Measurements from ENCODE around the gene GABRB1. TPM values are rescaled to one million over a fixed set of nuclear protein-coding genes. Genes with fewer than 3 reads are reported as not detected.

The GABRB1 gene
- total RNA-seq, 1 experiment from 2014 or later: not detected

DNA sequence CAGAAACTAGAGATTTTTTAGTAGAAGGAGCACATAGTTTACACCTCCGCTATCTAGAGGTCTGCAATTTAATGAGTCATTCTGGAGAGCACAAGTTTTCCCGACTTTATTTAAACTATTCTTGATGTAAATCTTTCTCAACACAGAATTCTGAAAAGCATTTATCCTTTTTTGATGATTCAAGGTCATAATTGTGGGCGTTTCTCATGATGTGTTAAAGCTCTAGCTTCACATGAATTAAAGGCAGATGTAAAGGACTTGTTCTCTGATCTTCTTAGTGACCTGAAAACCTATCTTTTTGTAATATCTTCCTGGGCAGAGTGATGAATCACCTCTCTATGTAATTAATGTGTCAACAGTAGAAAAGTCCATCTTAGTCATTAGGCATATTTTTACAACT, 303.3 kb downstream of the GABRB1 start:
- Histone ChIP-seq H3K36me3 (ENCODE audit: low read depth, low read length) (no peaks in the 10 kb centered on the region), H3K4me3 (ENCODE audit: low read length) (no peak overlapping the region), H3K27ac (ENCODE audit: low read length) (no peak overlapping the region), H4K20me1 (ENCODE audit: low read length) (no peaks in the 10 kb centered on the region), H3K79me2 (ENCODE audit: low read length) (no peaks in the 10 kb centered on the region), H3K4me2 (ENCODE audit: low read length) (no peak overlapping the region), H3K9ac (ENCODE audit: low read length) (no peak overlapping the region), H3K9me3 (ENCODE audit: low read length) (no peaks in the 10 kb centered on the region), H3K4me1 (ENCODE audit: insufficient read depth, low read length) (no peaks in the 10 kb centered on the region), H3K27me3 (ENCODE audit: low read length) (no peaks in the 10 kb centered on the region), H2AFZ (ENCODE audit: low read length) (no peak overlapping the region), H3K9me2 (replicated peaks; ENCODE audit: low read length) (no peaks in the 10 kb centered on the region), H3F3A (ENCODE audit: low read length, unreplicated experiment) (no peaks in the 10 kb centered on the region)
- no TSS peak for BruUV-seq (replicated peaks)
- intact Hi-C loops (cut with micrococcal nuclease): no loop called here
- TF ChIP-seq EZH2 (IDR thresholded peaks at IDR 0.05; ENCODE audit: low read length, unreplicated experiment): no peak
- TF ChIP-seq EZH2phosphoT487 (IDR thresholded peaks at IDR 0.05; ENCODE audit: borderline replicate concordance, low read length): no peak
- TF ChIP-seq, protein P1, sequence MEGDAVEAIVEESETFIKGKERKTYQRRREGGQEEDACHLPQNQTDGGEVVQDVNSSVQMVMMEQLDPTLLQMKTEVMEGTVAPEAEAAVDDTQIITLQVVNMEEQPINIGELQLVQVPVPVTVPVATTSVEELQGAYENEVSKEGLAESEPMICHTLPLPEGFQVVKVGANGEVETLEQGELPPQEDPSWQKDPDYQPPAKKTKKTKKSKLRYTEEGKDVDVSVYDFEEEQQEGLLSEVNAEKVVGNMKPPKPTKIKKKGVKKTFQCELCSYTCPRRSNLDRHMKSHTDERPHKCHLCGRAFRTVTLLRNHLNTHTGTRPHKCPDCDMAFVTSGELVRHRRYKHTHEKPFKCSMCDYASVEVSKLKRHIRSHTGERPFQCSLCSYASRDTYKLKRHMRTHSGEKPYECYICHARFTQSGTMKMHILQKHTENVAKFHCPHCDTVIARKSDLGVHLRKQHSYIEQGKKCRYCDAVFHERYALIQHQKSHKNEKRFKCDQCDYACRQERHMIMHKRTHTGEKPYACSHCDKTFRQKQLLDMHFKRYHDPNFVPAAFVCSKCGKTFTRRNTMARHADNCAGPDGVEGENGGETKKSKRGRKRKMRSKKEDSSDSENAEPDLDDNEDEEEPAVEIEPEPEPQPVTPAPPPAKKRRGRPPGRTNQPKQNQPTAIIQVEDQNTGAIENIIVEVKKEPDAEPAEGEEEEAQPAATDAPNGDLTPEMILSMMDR (conservative IDR thresholded peaks at IDR 0.05; ENCODE audit: low read depth, low read length): no peak
- peak; percentile 8 for DNase-seq
- POLR2A ChIA-PET (ENCODE audit: unreplicated experiment): no interaction called here
- CTCF ChIA-PET: no interaction called here
- ATAC-seq: no peak

- no peaks in the 10 kb centered on the region for H3K9me2 ChIP-seq (replicated peaks; ENCODE audit: low read length)
- H3K4me1 ChIP-seq (ENCODE audit: insufficient read depth, low read length): no peaks in the 10 kb centered on the region
- BruUV-seq (replicated peaks): no TSS peak
- CTCF ChIA-PET: no interaction called here
- no peaks in the 10 kb centered on the region for H3K9me3 ChIP-seq (ENCODE audit: low read length)
- no peaks in the 10 kb centered on the region for H3K79me2 ChIP-seq (ENCODE audit: low read length)
- H4K20me1 ChIP-seq (ENCODE audit: low read length): no peaks in the 10 kb centered on the region
- no peak overlapping the region for H2AFZ ChIP-seq (ENCODE audit: low read length)
- TF ChIP-seq EZH2phosphoT487 (IDR thresholded peaks at IDR 0.05; ENCODE audit: borderline replicate concordance, low read length) (no peak), EZH2 (IDR thresholded peaks at IDR 0.05; ENCODE audit: low read length, unreplicated experiment) (no peak)
- TF ChIP-seq, protein P1 (conservative IDR thresholded peaks at IDR 0.05; ENCODE audit: low read depth, low read length): no peak
- no peak overlapping the region for H3K27ac ChIP-seq (ENCODE audit: low read length)
- DNase-seq (no peak), ATAC-seq (no peak)
- H3K27me3 ChIP-seq (ENCODE audit: low read length): no peaks in the 10 kb centered on the region
- H3K4me2 ChIP-seq (ENCODE audit: low read length): no peak overlapping the region
- intact Hi-C loops (cut with micrococcal nuclease): no loop called here
- no peak overlapping the region for H3K4me3 ChIP-seq (ENCODE audit: low read length)
- no peaks in the 10 kb centered on the region for H3K36me3 ChIP-seq (ENCODE audit: low read depth, low read length)
- POLR2A ChIA-PET (ENCODE audit: unreplicated experiment): no interaction called here
- no peaks in the 10 kb centered on the region for H3F3A ChIP-seq (ENCODE audit: low read length, unreplicated experiment)
- H3K9ac ChIP-seq (ENCODE audit: low read length): no peak overlapping the region
Observed at GRCh38 chr4:47337893-47338292, 306.5 kb downstream of the GABRB1 start.

GRCh38 chr4:47340914-47341313, 309.5 kb downstream of the GABRB1 start:
- Histone ChIP-seq H3K27ac (ENCODE audit: low read length) (no peak overlapping the region), H3K9me2 (replicated peaks; ENCODE audit: low read length) (no peaks in the 10 kb centered on the region), H4K20me1 (ENCODE audit: low read length) (no peaks in the 10 kb centered on the region), H3K9me3 (ENCODE audit: low read length) (no peaks in the 10 kb centered on the region), H2AFZ (ENCODE audit: low read length) (no peak overlapping the region), H3F3A (ENCODE audit: low read length, unreplicated experiment) (no peaks in the 10 kb centered on the region), H3K4me1 (ENCODE audit: insufficient read depth, low read length) (no peaks in the 10 kb centered on the region), H3K36me3 (ENCODE audit: low read depth, low read length) (no peaks in the 10 kb centered on the region), H3K9ac (ENCODE audit: low read length) (no peak overlapping the region), H3K27me3 (ENCODE audit: low read length) (no peaks in the 10 kb centered on the region), H3K79me2 (ENCODE audit: low read length) (no peaks in the 10 kb centered on the region), H3K4me2 (ENCODE audit: low read length) (no peak overlapping the region), H3K4me3 (ENCODE audit: low read length) (no peak overlapping the region)
- BruUV-seq (replicated peaks): no TSS peak
- ChIA-PET POLR2A (ENCODE audit: unreplicated experiment) (no interaction called here), CTCF (no interaction called here)
- intact Hi-C loops (cut with micrococcal nuclease): no loop called here
- no peak for TF ChIP-seq EZH2phosphoT487 (IDR thresholded peaks at IDR 0.05; ENCODE audit: borderline replicate concordance, low read length)
- no peak for ATAC-seq
- no peak for DNase-seq
